Kidney (tissue), 14 donors: Measurements from ENCODE around the gene DICER1. TPM values are rescaled to one million over a fixed set of nuclear protein-coding genes. Genes with fewer than 3 reads are reported as not detected.

Source experiments
- DNase-seq, 5 donors: peaks; one replicate each; pipeline ENCODE4 v3.0.0-alpha.2; 2013 to 2020
- FAIRE-seq: peaks from 2 replicates; lab custom pipeline; 2012; peaks lifted over from hg19 to GRCh38; lab: Jason Lieb, UNC
- H3K27ac ChIP-seq, 2 donors: one replicate each; pipeline ENCODE4 v1.7.0; 2013; ENCODE audit warnings: low read depth in 2 of 2, low read length in 2 of 2, inconsistent platforms in 1 of 2
- H3K27me3 ChIP-seq: one replicate; pipeline ENCODE4 v1.7.1; 2013; ENCODE audit warnings: low read length, inconsistent platforms; ENCODE audit not compliant: control insufficient read depth, insufficient read depth
- H3K36me3 ChIP-seq, 3 donors: one replicate each; pipeline versions ENCODE4 v1.7.0 to v1.7.1; 2013; ENCODE audit warnings: low read length in 3 of 3, control low read depth in 1 of 3, inconsistent platforms in 1 of 3; ENCODE audit not compliant: insufficient read depth in 3 of 3, control insufficient read depth in 2 of 3
- H3K4me1 ChIP-seq, 3 donors: one replicate each; pipeline versions ENCODE4 v1.7.0 to v1.7.1; 2013; ENCODE audit warnings: low read length in 3 of 3, inconsistent platforms in 1 of 3, low read depth in 1 of 3; ENCODE audit not compliant: control insufficient read depth in 2 of 3, insufficient read depth in 2 of 3
- H3K4me3 ChIP-seq, 3 donors: one replicate each; pipeline versions ENCODE4 v1.7.0 to v1.8.1; 2013; ENCODE audit warnings: low read length in 3 of 3, control low read depth in 1 of 3, inconsistent platforms in 1 of 3
- H3K9ac ChIP-seq, 3 donors: one replicate each; pipeline versions ENCODE4 v1.7.0 to v1.7.1; 2013; ENCODE audit warnings: low read length in 3 of 3, control low read depth in 1 of 3, inconsistent platforms in 1 of 3
- H3K9me3 ChIP-seq, 3 donors: one replicate each; pipeline versions ENCODE4 v1.7.0 to v1.7.1; 2013; ENCODE audit warnings: low read length in 3 of 3, control low read depth in 1 of 3, inconsistent platforms in 1 of 3; ENCODE audit not compliant: control insufficient read depth in 2 of 3, insufficient read depth in 1 of 3
- intact Hi-C: fragments of 100-400 bp; cut with DNase I; formaldehyde crosslinking; loops from one replicate; pipeline ENCODE4 v1.11.1; 2022
- polyA plus RNA-seq: library from polyadenylated mRNA; stranded (reverse); fragments of 350-450 nt; fragmentation: Illumina TruSeq; extraction: RNeasy Lipid Tissue Mini Kit (QIAGEN cat#74804); gene quantifications from one replicate; pipeline ENCODE4 v1.2.3, GENCODE V29; 2014; ENCODE audit warnings: low read depth, low replicate concordance; ENCODE audit not compliant: insufficient read depth
- total RNA-seq: library from RNA; stranded (reverse); fragmentation: NEBNext Ultra II Directional; extraction: Animal tissue kit (Norgen Biotek cat#: 25700); gene quantifications from one replicate; pipeline ENCODE4 v1.2.1, GENCODE V29; 2021
- TF ChIP-seq, protein P1 (sequence below): IDR thresholded peaks from 3 replicates; pipeline ENCODE4 v1.5.1; 2012; ENCODE audit warnings: mild to moderate bottlenecking, moderate library complexity, borderline replicate concordance; ENCODE audit not compliant: insufficient read depth; ENCODE audit errors: extremely low read depth
- donor health status: control.
- donor health status: control.
- donor health status: control.
- donor health status: control.
- donor health status: control.
- donor health status: DM: yes; HTN: yes; CAD: no.
- donor health status: Normal renal cell carcinoma (clear cell type).

Gene DICER1
- total and polyA plus RNA-seq, 2 donors from 2014 or later: 6.0 to 83.6 TPM

GRCh38 chr14:95174184-95174792, 17.0 kb upstream of the DICER1 start:
- intact Hi-C loops: no loop called here
- peaks cover 0 to 9% (median 4%) of the 10 kb centered on the region in 3 donors for H3K4me1 ChIP-seq
- H3K9me3 ChIP-seq: no peaks in the 10 kb centered on the region
- TF ChIP-seq, protein P1, sequence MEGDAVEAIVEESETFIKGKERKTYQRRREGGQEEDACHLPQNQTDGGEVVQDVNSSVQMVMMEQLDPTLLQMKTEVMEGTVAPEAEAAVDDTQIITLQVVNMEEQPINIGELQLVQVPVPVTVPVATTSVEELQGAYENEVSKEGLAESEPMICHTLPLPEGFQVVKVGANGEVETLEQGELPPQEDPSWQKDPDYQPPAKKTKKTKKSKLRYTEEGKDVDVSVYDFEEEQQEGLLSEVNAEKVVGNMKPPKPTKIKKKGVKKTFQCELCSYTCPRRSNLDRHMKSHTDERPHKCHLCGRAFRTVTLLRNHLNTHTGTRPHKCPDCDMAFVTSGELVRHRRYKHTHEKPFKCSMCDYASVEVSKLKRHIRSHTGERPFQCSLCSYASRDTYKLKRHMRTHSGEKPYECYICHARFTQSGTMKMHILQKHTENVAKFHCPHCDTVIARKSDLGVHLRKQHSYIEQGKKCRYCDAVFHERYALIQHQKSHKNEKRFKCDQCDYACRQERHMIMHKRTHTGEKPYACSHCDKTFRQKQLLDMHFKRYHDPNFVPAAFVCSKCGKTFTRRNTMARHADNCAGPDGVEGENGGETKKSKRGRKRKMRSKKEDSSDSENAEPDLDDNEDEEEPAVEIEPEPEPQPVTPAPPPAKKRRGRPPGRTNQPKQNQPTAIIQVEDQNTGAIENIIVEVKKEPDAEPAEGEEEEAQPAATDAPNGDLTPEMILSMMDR: no peak
- H3K27me3 ChIP-seq: no peaks in the 10 kb centered on the region
- no peaks in the 10 kb centered on the region for H3K36me3 ChIP-seq
- no peak overlapping the region for H3K4me3 ChIP-seq
- DNase-seq: peak in 1 of 5 donors; percentile 35
- no peak overlapping the region for H3K9ac ChIP-seq
- FAIRE-seq: peak; percentile 65
- no peak overlapping the region for H3K27ac ChIP-seq

DNA sequence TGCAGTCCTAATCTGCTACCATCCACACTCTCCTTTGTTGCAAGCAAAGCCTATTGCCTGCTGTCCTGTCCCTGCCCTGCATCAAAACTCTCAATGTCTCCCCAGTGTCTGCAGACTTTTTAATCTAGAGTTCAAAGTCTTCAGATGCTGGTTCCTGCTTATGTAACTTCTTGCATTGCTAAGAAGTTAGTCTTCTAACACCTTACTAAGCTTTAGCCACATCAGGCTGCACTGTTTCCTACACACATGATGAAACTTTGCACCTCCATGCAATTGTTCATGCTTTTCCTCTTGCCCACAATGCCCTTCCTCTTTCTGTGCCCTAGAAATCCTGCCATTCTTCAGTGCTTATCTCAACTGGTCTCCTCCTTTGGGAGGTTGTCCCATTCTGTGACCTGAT, 16.2 kb upstream of the DICER1 start:
- TF ChIP-seq, protein P1: no peak

DNA sequence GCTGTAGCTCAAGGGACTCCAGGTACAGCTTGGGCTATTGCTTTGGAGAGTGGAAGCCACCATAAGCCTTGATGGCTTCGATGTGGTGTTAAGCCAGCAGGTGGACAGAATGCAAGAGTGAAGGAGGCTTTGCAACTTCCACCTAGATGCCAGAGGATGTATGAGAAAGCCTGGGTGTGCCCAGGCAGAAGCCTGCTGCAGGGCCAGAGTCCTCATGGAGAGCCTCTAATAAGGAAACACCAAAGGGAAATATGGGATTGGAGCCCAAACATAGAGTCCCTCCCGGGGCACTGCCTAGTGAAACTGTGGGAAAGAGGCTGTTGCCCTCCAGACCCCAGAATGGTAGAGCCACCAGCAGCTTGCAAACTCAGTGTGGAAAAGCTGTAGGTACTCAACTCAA, 9.8 kb upstream of the DICER1 start:
- H3K4me1 ChIP-seq: no peaks in the 10 kb centered on the region
- no peaks in the 10 kb centered on the region for H3K9me3 ChIP-seq
- no peaks in the 10 kb centered on the region for H3K36me3 ChIP-seq
- no peak overlapping the region for H3K4me3 ChIP-seq
- no peak for DNase-seq
- H3K27me3 ChIP-seq: no peaks in the 10 kb centered on the region
- no peak overlapping the region for H3K27ac ChIP-seq
- intact Hi-C loops: no loop called here
- TF ChIP-seq, protein P1: no peak
- FAIRE-seq: no peak
- H3K9ac ChIP-seq: no peak overlapping the region

More for the DNA sequence above, 16.2 kb upstream of the DICER1 start:
- Histone ChIP-seq H3K36me3 (no peaks in the 10 kb centered on the region), H3K4me3 (no peak overlapping the region), H3K27me3 (no peaks in the 10 kb centered on the region), H3K9ac (no peak overlapping the region), H3K4me1 (peaks cover 0 to 9% (median 4%) of the 10 kb centered on the region in 3 donors), H3K27ac (no peak overlapping the region), H3K9me3 (no peaks in the 10 kb centered on the region)
- DNase-seq (no peak), FAIRE-seq (no peak)
- intact Hi-C loops: no loop called here

DNA sequence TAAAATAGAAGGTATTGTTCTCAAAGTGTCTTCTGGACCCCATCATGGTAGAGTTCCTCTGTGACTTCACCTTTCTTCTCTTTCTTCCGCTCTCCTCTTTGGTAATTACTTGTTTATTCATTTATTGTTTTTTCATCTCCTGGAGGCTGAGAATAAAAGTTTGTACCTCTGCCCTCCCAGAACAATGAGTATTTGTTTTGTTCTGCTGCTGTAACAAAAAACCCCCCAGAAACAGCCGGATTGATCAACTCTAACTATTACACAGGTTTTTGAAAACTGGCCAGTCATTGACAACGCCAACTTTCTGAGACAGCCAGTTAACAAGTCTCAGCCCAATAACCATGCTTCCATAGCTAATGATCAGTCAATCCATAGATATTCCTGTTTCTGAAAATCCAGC, 8.2 kb upstream of the DICER1 start:
- DNase-seq: no peak
- Histone ChIP-seq H3K27ac (no peak overlapping the region), H3K9me3 (no peaks in the 10 kb centered on the region), H3K36me3 (no peaks in the 10 kb centered on the region), H3K4me3 (no peak overlapping the region), H3K27me3 (no peaks in the 10 kb centered on the region), H3K9ac (no peak overlapping the region), H3K4me1 (no peaks in the 10 kb centered on the region)
- FAIRE-seq: no peak
- intact Hi-C loops: no loop called here
- TF ChIP-seq, protein P1: no peak
